Uterus (tissue), 4 donors: ENCODE data around the gene PRKCI. TPM values are rescaled to one million over a fixed set of nuclear protein-coding genes. Genes with fewer than 3 reads are reported as not detected.

Experiments used
- DNase-seq, 2 donors: peaks; one replicate each; pipeline ENCODE4 v3.0.0-alpha.2; 2019 to 2020
- H3K27ac ChIP-seq, 2 donors: fragments of 200-600 bp; sonication (generic); 1 replicate in 1 of 2; 2 replicates in 1 of 2; pipeline ENCODE4 v1.5.1; 2016 to 2018
- H3K27me3 ChIP-seq, 2 donors: fragments of 200-600 bp; sonication (generic); one replicate each; pipeline ENCODE4 v1.5.1; 2018 to 2019; ENCODE audit warnings: control low read depth in 1 of 2
- H3K36me3 ChIP-seq, 2 donors: fragments of 200-600 bp; sonication (generic); one replicate each; pipeline ENCODE4 v1.5.1; 2019; ENCODE audit warnings: control low read depth in 1 of 2
- H3K4me1 ChIP-seq, 2 donors: fragments of 200-600 bp; sonication (generic); one replicate each; pipeline ENCODE4 v1.5.1; 2018 to 2019; ENCODE audit warnings: control low read depth in 1 of 2
- H3K4me3 ChIP-seq, 2 donors: fragments of 200-600 bp; sonication (generic); 1 replicate in 1 of 2; 2 replicates in 1 of 2; pipeline ENCODE4 v1.5.1; 2018 to 2019; ENCODE audit warnings: mild to moderate bottlenecking in 1 of 2
- H3K9me3 ChIP-seq, 2 donors: fragments of 200-600 bp; sonication (generic); one replicate each; pipeline ENCODE4 v1.5.1; 2019; ENCODE audit warnings: control low read depth in 1 of 2
- CTCF ChIP-seq, 4 experiments: fragments of 200-600 bp in 2 of 4; fragments of 450-650 bp in 2 of 4; sonication (generic) in 2 of 4; IDR thresholded peaks; one replicate each; pipeline ENCODE4 v1.5.1; 2016 to 2019; ENCODE audit warnings: antibody characterized with exemption in 4 of 4, mild to moderate bottlenecking in 2 of 4, moderate library complexity in 1 of 4
- POLR2A ChIP-seq, 2 donors: fragments of 450-650 bp; IDR thresholded peaks; one replicate each; pipeline ENCODE4 v1.6.1; 2016; ENCODE audit warnings: antibody characterized with exemption in 2 of 2, mild to moderate bottlenecking in 1 of 2, moderate library complexity in 1 of 2
- intact Hi-C: fragments of 100-400 bp; cut with DNase I; formaldehyde crosslinking; loops from one replicate; pipeline ENCODE4 v1.15.1; 2023; ENCODE audit warnings: low total_unique reads
- total RNA-seq, 4 donors: library from RNA; depleted of rRNA in 3 of 4; stranded (reverse); fragments of >200 nt in 3 of 4; gene quantifications; one replicate each; pipeline versions ENCODE4 v1.1.0 to v1.2.4, GENCODE V29; 2014 to 2023
- donor health status: DM: yes; HTN: yes; CAD: no.

PRKCI gene
- total RNA-seq, 4 donors from 2014 or later: 14.9 to 84.9 (median 40.6) TPM

GRCh38 chr3:170240142-170240541, 17.9 kb downstream of the PRKCI start:
- H3K27me3 ChIP-seq: no peaks in the 10 kb centered on the region
- TF ChIP-seq POLR2A (IDR thresholded peaks at IDR 0.05) (no peak), CTCF (IDR thresholded peaks at IDR 0.05) (no peak)
- no peak for DNase-seq
- H3K36me3 ChIP-seq: no peaks in the 10 kb centered on the region
- H3K9me3 ChIP-seq: no peaks in the 10 kb centered on the region
- no peak overlapping the region for H3K4me3 ChIP-seq
- H3K4me1 ChIP-seq: no peaks in the 10 kb centered on the region
- intact Hi-C loops: no loop called here
- H3K27ac ChIP-seq: no peak overlapping the region

GRCh38 chr3:170240671-170241070, 18.4 kb downstream of the PRKCI start:
- H3K4me3 ChIP-seq: no peak overlapping the region
- H3K4me1 ChIP-seq: no peaks in the 10 kb centered on the region
- DNase-seq: no peak
- H3K9me3 ChIP-seq: no peaks in the 10 kb centered on the region
- H3K36me3 ChIP-seq: no peaks in the 10 kb centered on the region
- no peak overlapping the region for H3K27ac ChIP-seq
- H3K27me3 ChIP-seq: no peaks in the 10 kb centered on the region
- TF ChIP-seq CTCF (IDR thresholded peaks at IDR 0.05) (no peak), POLR2A (IDR thresholded peaks at IDR 0.05) (no peak)
- intact Hi-C loops: no loop called here

- no peak overlapping the region for H3K4me3 ChIP-seq
- no peaks in the 10 kb centered on the region for H3K36me3 ChIP-seq
- no peak for TF ChIP-seq POLR2A (IDR thresholded peaks at IDR 0.05)
- H3K4me1 ChIP-seq: no peaks in the 10 kb centered on the region
- intact Hi-C loops: no loop called here
- no peak overlapping the region for H3K27ac ChIP-seq
- no peaks in the 10 kb centered on the region for H3K9me3 ChIP-seq
- no peaks in the 10 kb centered on the region for H3K27me3 ChIP-seq
- no peak for DNase-seq
Measured at GRCh38 chr3:170244576-170244975, 22.4 kb downstream of the PRKCI start.

GRCh38 chr3:170247875-170248274, 25.7 kb downstream of the PRKCI start:
- no peak for TF ChIP-seq POLR2A (IDR thresholded peaks at IDR 0.05)
- no peak for TF ChIP-seq CTCF (IDR thresholded peaks at IDR 0.05)
- no peaks in the 10 kb centered on the region for H3K4me1 ChIP-seq
- no peaks in the 10 kb centered on the region for H3K36me3 ChIP-seq
- DNase-seq: no peak
- H3K9me3 ChIP-seq: no peaks in the 10 kb centered on the region
- H3K27me3 ChIP-seq: no peaks in the 10 kb centered on the region
- H3K4me3 ChIP-seq: no peak overlapping the region
- no peak overlapping the region for H3K27ac ChIP-seq
- intact Hi-C loops: no loop called here

GRCh38 chr3:170256597-170256996, 34.4 kb downstream of the PRKCI start:
- Histone ChIP-seq H3K9me3 (no peaks in the 10 kb centered on the region), H3K4me1 (no peaks in the 10 kb centered on the region), H3K4me3 (no peak overlapping the region), H3K27me3 (no peaks in the 10 kb centered on the region), H3K36me3 (no peaks in the 10 kb centered on the region), H3K27ac (no peak overlapping the region)
- no peak for TF ChIP-seq CTCF (IDR thresholded peaks at IDR 0.05)
- TF ChIP-seq POLR2A (IDR thresholded peaks at IDR 0.05): no peak
- intact Hi-C loops: no loop called here
- no peak for DNase-seq

GRCh38 chr3:170257145-170257544, 34.9 kb downstream of the PRKCI start:
- TF ChIP-seq CTCF (IDR thresholded peaks at IDR 0.05) (no peak), POLR2A (IDR thresholded peaks at IDR 0.05) (no peak)
- no peaks in the 10 kb centered on the region for H3K27me3 ChIP-seq
- H3K9me3 ChIP-seq: no peaks in the 10 kb centered on the region
- no peak overlapping the region for H3K4me3 ChIP-seq
- H3K27ac ChIP-seq: no peak overlapping the region
- intact Hi-C loops: no loop called here
- no peaks in the 10 kb centered on the region for H3K4me1 ChIP-seq
- DNase-seq: no peak
- no peaks in the 10 kb centered on the region for H3K36me3 ChIP-seq
